ENCODE results near the gene CAPN10.

CAPN10 gene

DNA sequence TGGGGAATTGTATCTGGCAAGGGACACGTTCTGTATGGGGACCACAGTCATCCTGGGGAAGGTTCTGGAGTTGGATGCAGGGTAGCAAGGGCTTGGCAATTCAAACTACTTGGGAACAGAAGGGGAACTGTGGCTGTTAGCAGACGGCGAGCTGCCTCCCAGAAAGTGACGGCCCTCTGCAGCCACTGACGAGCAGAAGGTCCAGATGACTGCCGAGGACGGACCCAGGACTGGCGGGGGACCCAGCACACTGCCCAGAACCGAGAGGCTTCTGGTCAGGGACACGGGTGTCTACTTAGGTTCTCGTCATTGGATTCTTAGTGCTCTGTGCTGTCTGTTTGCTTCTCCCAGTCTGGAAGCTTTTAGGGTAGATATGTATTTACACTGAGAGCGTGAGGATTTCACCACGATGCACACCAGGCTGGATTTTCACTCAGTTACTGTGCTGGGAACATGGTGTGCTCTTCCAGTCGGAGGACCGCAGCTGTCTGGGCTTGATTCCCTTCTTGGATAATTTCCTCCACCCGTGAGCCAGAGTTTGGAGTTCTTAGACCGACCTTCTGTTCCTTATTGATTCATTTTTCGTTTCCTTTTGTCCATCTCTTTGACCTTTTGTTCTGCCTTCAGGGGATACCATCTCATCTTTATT lies 52.1 kb downstream of the CAPN10 start:
- no peak for DNase-seq (ENCODE audit: low spot score)

DNA sequence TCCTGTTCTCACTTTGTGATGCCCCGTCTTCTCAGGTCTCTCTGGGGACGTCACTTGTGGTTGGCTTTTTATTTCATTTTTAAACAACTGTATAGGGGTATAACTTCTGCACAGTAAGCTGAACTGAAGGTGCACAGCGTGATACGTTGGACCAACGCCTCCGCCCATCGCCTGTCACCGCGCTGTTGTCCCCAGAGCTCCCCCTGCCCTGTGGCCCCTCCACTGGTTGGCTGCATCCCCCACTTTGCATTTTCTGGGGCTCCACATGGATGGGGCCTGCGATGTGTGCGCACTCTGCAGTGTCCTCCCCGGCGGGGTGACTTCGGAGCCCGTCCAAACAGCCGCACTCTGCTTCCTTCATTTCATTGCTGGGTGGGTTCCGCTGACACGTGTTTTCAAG lies 53.0 kb downstream of the CAPN10 start:
- DNase-seq (ENCODE audit: low spot score): no peak

DNA sequence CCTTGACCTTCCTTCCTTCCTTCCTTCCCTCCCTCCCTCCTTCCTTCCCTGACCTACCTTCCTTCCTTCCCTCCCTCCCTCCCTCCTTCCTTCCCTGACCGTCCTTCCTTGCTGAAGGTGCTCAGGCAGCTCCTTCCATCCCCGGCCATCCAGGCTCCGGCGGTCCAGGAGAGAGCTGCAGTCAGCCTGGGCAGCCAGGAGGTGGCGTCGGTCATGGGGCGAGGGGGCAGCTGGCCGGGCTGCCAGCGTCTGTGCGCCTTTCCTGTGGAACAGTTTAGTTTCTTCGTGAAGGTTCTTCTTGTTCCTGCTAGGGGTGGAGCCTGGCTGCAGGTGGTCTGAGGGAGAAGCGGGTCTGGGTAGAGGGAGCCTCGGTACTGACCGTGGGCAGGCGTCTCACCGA lies 54.4 kb downstream of the CAPN10 start:
- peak; percentile 79 for DNase-seq (ENCODE audit: low spot score)

GRCh38 chr2:240642061-240642805 lies 55.7 kb downstream of the CAPN10 start:
- DNase-seq (ENCODE audit: low spot score): peak; percentile 32

DNA sequence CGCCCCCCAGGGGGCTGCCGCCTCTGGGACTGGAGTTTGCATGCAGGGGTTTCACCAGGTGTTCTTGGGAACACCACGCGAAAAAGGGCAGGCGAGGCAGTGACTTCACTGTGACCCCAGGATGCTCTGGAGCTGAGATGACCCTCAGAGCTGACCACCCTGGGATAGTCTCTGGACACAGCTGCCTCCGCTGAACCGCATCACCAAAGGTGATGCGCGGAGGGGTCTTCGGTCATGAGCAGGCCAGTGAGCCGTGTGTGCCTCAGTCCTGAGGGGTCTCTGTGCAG lies 56.2 kb downstream of the CAPN10 start:
- peak; percentile 29 for DNase-seq (ENCODE audit: low spot score)

- no peak for DNase-seq (ENCODE audit: low spot score)
Measured at GRCh38 chr2:240643093-240643810, 56.7 kb downstream of the CAPN10 start.

DNA sequence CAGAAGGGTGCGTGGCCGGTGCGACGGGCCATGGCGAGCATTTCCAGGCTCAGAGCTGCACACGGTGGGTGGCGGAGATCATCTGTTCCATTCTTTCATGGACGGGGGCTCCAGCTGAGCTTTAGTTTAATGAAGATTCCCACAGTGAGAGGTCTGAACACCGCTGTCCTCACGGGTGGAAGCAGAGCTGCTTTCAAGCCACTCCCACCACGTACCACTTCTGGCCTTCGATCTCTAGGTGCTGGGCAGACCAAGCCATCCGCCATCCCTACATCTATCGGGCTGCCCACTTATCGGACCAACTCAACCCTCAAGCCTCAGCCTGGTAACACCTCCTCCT lies 57.2 kb downstream of the CAPN10 start:
- DNase-seq (ENCODE audit: low spot score): no peak

DNA sequence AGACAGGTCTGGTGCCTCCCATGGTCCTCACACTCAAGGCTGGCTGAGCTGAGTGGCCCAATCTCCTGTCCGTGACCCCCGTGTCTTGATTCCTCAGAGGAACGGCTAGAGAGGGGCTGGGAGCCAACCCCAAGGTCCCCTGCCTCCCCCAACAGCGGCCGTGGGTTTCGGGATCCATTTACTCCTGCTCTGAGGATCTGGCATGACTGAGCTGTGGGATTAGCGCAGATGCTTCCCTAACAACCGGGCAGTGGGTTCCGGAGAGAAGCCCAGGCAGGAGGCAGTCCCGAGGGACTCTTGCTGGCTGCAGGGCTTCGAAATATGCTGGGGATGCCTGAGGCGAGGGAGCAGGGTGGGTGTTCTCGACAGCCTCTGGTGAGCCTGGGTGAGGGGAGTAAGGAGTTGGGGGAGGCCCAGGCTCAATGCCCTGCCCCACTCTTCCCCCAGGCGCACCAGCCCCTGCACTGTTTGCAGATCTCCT lies 57.7 kb downstream of the CAPN10 start:
- DNase-seq (ENCODE audit: low spot score): peak; percentile 45

- peak; percentile 24 for DNase-seq (ENCODE audit: low spot score)
Measured at GRCh38 chr2:240644859-240645301, 58.3 kb downstream of the CAPN10 start.

GRCh38 chr2:240645346-240645745 lies 58.8 kb downstream of the CAPN10 start:
- no peak for DNase-seq (ENCODE audit: low spot score)

DNA sequence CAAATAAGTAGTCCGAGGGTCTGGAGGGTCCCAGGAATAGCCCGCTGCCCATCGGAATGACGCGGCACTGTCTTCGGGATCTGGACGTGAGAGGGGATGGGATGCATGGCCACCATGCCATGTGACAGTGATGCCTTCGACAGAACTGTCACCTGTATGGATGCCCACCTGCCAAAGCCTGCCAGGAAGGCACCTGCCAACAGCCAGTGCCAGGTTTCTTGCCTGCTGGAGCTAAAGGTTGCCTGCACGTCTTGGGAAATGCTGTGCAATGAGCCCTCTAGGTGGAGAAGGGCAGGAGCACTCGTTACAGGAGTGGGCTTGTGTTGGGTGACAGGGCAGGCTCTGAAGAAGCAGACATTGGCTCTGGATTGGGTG lies 59.3 kb downstream of the CAPN10 start:
- DNase-seq (ENCODE audit: low spot score): no peak

DNA sequence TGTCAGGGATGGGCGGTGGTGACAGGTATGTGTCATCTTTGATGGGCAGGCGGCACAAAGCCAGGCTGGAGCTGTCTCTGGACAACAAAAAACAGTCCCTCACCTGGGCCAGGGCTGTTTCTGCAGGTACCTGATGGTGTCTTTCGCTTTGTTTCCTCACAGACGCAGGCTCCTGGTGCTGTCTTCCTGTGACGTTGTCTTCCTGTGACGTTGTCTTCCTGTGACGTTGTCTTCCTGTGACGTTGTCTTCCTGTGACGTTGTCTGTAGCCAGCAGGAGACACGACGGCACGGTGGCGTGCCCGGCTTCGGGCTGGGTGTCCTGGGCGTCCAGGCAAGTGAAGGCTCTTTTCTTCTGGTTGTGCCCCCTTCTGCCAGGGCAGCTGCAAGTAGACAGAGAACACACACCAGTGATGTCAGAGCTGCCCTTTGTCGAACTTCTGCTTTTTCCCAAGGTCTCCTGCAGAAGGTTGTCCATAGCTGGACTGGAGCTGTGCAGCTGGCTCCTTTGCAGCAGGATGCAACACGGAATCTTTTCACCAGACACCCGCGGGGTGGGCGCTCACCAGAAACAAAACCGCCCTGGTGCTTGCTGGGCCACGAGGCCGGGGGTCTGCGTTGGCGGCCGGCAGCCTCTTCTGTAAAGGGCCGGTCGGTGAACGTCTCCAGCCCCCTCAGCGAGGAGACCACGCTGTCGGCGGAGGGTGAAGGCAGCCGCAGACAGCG lies 59.8 kb downstream of the CAPN10 start:
- DNase-seq (ENCODE audit: low spot score): no peak

- peak; percentile 37 for DNase-seq (ENCODE audit: low spot score)
Measured at GRCh38 chr2:240646900-240647502, 60.5 kb downstream of the CAPN10 start.

DNA sequence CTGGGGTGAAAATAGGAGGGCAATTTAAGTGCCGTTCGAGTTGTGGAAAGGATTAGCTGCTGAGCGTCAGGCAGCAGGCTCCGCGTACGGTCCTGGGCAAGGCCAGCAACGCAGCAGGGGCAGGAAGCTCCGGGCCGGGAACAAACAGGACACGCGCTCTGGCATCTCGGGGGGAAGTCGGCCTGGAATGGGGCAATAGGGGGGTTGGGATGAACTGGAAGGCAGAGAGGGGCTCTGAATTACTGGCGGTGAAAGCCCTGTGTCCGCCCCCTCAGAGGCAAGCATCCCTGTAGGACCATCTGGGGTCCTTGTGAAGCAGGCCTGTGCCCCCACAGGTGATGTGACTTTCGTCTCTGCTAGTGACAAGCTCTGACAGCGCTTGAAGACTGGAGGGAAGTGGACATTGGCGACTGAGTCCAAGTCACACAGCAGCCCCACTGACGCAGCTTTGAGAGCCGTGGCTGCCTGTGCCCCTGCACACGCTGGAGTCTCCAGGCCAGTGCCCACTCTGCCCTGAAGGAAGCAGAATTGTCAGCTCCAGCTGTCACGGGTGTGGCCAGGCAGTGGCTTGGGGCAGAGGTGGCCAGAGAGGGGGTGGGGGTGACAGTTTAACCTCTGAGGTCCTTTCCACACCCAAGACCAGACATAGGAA lies 61.1 kb downstream of the CAPN10 start:
- peak; percentile 30 for DNase-seq (ENCODE audit: low spot score)

DNA sequence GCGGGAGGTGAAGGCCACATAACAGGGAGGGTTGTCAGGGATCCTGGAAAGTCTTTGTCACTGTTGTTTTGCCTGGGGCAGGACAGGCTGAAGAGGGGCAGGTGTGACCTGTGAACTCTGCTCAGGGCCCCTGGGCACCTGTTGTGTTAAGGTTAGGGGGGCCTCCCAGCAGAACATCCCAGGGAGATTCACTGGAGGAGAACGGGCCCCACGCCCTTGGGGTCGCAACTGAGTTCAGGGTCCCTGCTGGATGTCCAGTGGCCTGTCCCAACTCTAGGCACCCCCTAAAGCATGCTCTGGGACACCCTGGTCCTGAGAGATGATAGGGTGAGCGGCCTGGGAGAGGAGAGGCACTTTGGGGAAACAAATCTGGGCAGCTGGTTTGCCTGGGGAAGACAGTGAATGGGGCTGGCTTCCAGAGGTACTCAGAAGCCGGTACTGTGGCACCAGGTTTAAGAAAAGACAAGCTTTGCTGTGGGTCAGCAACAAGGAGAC lies 61.7 kb downstream of the CAPN10 start:
- DNase-seq (ENCODE audit: low spot score): no peak
